Measurements from ENCODE around the gene RAB36. TPM values are rescaled to one million over a fixed set of nuclear protein-coding genes. Genes with fewer than 3 reads are reported as not detected.

The RAB36 gene
- polyA plus RNA-seq, 2 of the 4 experiments (the other 2 are of a cell fraction), result 2.5 to 4.0 TPM

DNA sequence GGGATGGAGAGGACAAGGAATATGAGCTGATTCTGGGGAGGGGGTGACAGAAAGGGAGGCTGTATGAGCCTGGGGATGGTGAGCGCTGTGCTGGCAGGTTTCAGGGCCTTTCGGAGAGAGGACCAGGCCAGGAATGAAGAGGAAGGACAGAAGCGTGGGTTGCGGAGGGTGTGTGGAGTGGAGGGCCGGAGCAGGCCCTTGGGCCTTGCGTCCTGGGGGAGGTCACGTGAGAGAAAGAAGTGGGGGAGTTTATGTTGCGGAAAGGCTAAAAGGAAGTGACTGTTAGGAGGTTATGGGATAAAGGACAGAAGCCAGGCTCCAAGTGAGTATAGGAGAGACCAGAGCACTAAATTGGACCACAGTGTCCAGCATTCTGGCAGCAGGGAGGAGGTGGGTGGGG lies 52.6 kb downstream of the RAB36 start:
- no peak for TF ChIP-seq RFX5 (IDR thresholded peaks at IDR 0.05)
- TF ChIP-seq NFE2L2 (conservative IDR thresholded peaks at IDR 0.05; ENCODE audit: low read length), result no peak
- no peak for TF ChIP-seq CTCF (IDR thresholded peaks at IDR 0.05)
- TF ChIP-seq MAZ (IDR thresholded peaks at IDR 0.05; ENCODE audit: borderline replicate concordance, low read depth, low read length), result no peak
- no peak for TF ChIP-seq EHF (CRISPR knock-in tag; IDR thresholded peaks at IDR 0.05)
- no peak for TF ChIP-seq BCL3 (IDR thresholded peaks at IDR 0.05)
- TF ChIP-seq FOSL2 (IDR thresholded peaks at IDR 0.05), result no peak
- no peak for TF ChIP-seq FOSL2 (CRISPR knock-in tag; IDR thresholded peaks at IDR 0.05)
- no peak for TF ChIP-seq ZFP36 (IDR thresholded peaks at IDR 0.05; ENCODE audit: borderline replicate concordance, partially characterized antibody)
- TF ChIP-seq KDM5A (IDR thresholded peaks at IDR 0.05), result no peak
- TF ChIP-seq KDM1A (IDR thresholded peaks at IDR 0.05; ENCODE audit: low read depth), result no peak
- TF ChIP-seq CBX2 (IDR thresholded peaks at IDR 0.05; ENCODE audit: borderline replicate concordance, low read depth), result no peak
- TF ChIP-seq ZSCAN20 (CRISPR knock-in tag; IDR thresholded peaks at IDR 0.05), result no peak
- no peak for TF ChIP-seq PBX3 (IDR thresholded peaks at IDR 0.05)
- no peak for TF ChIP-seq GATA3 (IDR thresholded peaks at IDR 0.05; ENCODE audit: borderline replicate concordance)
- no peak for TF ChIP-seq HOXB13 (CRISPR knock-in tag; IDR thresholded peaks at IDR 0.05; ENCODE audit: low read depth)
- TF ChIP-seq RCOR1 (IDR thresholded peaks at IDR 0.05; ENCODE audit: low read depth, low read length), result no peak
- no peak for TF ChIP-seq MYC (IDR thresholded peaks at IDR 0.05; ENCODE audit: borderline replicate concordance, low read length)
- FAIRE-seq, result no peak
- POLR2A ChIA-PET, result no interaction called here
- Histone ChIP-seq H3K4me3 (no peak overlapping the region), H3K27ac (no peak overlapping the region), H3K9me3 (no peaks in the 10 kb centered on the region), H3K4me2 (no peak overlapping the region), H3K4me1 (peaks cover 6% of the 10 kb centered on the region; the same call in 2 of the 3 replicates)
- CTCF ChIA-PET, result no interaction called here
- ATAC-seq, result no peak
- DNase-seq (ENCODE audit: low read depth in 1 of 2, low spot score in 1 of 2), result no peak
- 96% methylated on average over 8 of the region's 8 CpGs for WGBS (ENCODE audit: missing lambda C conversion rate)

GRCh38 chr22:23199159-23199558 lies 53.9 kb downstream of the RAB36 start:
- H3K4me3 ChIP-seq, result no peak overlapping the region
- H3K4me1 ChIP-seq, result no peaks in the 10 kb centered on the region; the same call in 2 of the 3 replicates
- no peaks in the 10 kb centered on the region for H3K9me3 ChIP-seq
- DNase-seq (ENCODE audit: low read depth in 1 of 2, low spot score in 1 of 2) (no peak), ATAC-seq (no peak), FAIRE-seq (no peak)
- H3K4me2 ChIP-seq, result no peak overlapping the region
- no peak for TF ChIP-seq KDM1A (IDR thresholded peaks at IDR 0.05; ENCODE audit: low read depth)
- WGBS (ENCODE audit: missing lambda C conversion rate), result 89% methylated on average over 6 of the region's 8 CpGs
- ChIA-PET CTCF (no interaction called here), POLR2A (no interaction called here)
- H3K27ac ChIP-seq, result no peak overlapping the region

- Histone ChIP-seq H3K9me3 (no peaks in the 10 kb centered on the region), H3K4me1 (no peaks in the 10 kb centered on the region), H3K4me2 (no peak overlapping the region), H3K27ac (no peak overlapping the region), H3K4me3 (no peak overlapping the region)
- ChIA-PET POLR2A (no interaction called here), CTCF (interaction anchor here (2.3 kb wide), 1 partner anchor 22 kb away, joined by 6 read pairs; no protein-coding TSS in a partner anchor)
- no peak for ATAC-seq
- DNase-seq (ENCODE audit: low read depth in 1 of 2, low spot score in 1 of 2), result no peak
- FAIRE-seq, result no peak
- TF ChIP-seq MAFK (IDR thresholded peaks at IDR 0.05; ENCODE audit: partially characterized antibody) (no peak), BCL3 (IDR thresholded peaks at IDR 0.05) (no peak), HOXB5 (CRISPR knock-in tag; IDR thresholded peaks at IDR 0.05) (no peak), HOXA7 (CRISPR knock-in tag; IDR thresholded peaks at IDR 0.05) (no peak), EHF (CRISPR knock-in tag; IDR thresholded peaks at IDR 0.05) (no peak)
- 100% methylated on average over 2 of the region's 5 CpGs for WGBS (ENCODE audit: missing lambda C conversion rate)
Observed at GRCh38 chr22:23200898-23201297, 55.6 kb downstream of the RAB36 start.
